GM18867 (cell line): ENCODE data around the gene PILRB.
"Not testable (repeated sequence)": the region's sequence is repeated elsewhere in the genome, so short reads cannot be mapped to it uniquely, and the experiment has no call there.

ENCODE experiments used
- ATAC-seq: cut with Tn5 transposase; IDR thresholded peaks from one replicate; pipeline ENCODE4 v1.9.1; 2021; ENCODE audit warnings: mild to moderate bottlenecking, moderate library complexity; ENCODE audit not compliant: unreplicated experiment

PILRB gene

DNA sequence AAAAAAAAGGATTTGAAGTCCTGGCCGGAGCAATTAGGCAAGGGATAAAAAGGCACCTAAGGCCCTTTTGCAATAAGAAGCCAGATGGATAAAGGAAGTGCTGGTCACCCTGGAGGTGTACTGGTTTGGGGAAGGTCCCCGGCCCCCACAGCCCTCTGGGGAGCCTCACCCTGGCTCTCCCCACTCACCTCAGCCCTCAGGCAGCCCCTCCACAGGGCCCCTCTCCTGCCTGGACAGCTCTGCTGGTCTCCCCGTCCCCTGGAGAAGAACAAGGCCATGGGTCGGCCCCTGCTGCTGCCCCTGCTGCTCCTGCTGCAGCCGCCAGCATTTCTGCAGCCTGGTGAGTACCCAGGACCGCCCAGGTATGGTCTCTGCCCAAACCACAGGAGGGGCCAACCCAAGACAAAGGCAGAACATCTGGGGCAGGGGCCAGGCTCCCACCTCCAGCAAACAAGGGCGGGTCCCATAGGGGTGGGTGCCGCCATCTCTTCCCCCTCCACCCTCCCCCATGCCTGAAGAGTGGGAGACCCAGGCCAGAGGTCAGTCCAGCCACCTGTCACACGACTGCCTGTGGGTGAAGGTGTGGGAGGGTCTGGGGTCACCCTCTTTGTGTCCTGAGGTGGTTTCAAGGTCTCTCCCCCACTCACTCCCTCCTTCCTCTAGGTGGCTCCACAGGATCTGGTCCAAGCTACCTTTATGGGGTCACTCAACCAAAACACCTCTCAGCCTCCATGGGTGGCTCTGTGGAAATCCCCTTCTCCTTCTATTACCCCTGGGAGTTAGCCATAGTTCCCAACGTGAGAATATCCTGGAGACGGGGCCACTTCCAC is at the start of gene PILRB:
Gene PILRB (plus strand): TSS at position 91 of the 830 bp plus-strand sequence. CDS start 186 bp downstream, at position 277.
- ATAC-seq: no peak

DNA sequence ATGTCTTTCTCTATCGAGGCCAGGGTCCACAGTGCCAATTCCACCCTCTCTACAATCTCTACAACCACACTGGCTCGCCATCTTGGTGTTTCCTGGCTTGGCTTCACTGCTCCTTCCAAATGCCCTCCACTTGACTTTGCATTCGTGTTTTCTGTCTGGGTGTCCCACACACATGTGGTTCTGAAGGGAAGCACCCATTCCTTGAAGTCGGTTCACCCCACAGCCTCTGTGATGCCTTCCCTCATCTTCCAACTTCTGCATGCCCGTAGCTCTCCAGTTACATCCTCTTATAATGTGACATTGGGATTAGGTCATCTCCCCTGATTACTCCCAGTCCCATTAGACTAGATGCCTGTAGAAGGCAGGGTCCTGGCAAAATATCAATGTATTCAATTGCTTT is 39.6 kb upstream of the PILRB start:
- ATAC-seq: not testable (repeated sequence)

DNA sequence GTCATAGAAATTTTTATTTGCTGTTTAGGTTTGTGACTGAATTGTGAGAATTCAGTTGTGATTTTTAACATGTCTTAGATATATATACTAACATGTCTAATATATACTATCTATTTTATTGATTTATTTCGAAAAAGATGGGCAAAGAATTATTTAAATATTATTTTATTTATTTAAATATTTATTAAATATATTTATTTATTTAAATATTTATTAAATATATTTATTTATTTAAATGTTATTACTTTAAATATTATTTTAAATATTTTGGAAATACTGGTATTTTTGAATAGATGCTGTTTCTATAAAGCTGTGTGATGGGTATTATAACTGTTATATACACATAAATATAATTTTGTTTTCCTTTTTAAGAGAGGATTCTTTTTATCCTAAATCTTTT is 36.3 kb upstream of the PILRB start:
- not testable (repeated sequence) for ATAC-seq

DNA sequence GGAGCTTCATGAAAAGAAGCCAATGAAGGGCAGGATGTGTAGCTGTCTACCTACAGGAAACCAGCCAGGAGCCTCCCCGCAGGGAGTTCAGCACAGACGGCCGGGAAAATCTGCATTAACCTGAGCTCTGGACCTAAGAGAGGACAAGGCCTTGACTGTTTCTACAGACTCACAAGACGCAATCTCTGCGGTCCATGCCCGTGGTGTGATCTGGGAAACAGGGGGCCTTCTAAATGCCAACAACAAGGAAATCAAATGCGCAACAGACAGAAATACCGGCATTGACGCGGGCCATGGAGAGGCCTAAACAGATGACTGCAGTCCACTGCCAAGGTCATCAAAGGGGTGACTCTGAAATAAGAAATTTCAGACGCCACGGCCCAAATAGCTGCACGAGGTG is 33.7 kb upstream of the PILRB start:
- not testable (repeated sequence) for ATAC-seq

DNA sequence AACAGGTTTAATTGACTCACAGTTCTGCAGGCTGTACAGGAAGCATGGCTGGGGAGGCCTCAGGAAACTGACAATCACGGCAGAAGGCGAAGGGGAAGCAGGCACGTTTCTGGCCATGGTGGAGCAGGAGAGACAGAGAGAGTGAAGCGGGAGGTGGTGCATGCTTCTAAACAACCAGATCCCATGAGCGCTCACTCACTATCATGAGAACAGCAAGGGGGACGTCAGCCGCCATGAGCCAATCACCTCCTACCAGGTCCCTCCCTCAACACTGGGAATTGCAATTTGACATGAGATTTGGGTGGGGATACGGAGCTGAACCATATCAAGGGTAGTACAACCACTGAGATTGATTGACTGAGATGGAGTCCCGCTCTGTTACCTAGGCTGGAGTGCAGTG is 32.2 kb upstream of the PILRB start:
- not testable (repeated sequence) for ATAC-seq

DNA sequence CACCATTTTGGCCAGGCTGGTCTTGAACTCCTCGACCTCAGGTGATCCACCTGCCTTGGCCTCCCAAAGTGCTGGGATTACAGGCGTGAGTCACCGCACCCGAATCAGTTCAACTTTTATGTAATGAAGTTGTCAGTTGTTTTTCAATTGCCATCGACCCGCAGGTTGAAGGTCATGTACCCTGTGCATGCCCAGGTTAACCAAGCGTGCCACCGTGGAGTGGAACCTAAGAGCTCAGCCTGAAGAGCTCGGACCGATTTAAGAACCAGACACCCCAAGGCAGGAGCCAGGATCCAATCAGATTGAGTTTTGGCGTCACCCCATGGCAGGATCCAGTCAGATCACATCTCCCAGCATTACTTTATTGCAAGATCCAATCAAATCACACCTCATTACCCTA is 31.0 kb upstream of the PILRB start:
- ATAC-seq: not testable (repeated sequence)

DNA sequence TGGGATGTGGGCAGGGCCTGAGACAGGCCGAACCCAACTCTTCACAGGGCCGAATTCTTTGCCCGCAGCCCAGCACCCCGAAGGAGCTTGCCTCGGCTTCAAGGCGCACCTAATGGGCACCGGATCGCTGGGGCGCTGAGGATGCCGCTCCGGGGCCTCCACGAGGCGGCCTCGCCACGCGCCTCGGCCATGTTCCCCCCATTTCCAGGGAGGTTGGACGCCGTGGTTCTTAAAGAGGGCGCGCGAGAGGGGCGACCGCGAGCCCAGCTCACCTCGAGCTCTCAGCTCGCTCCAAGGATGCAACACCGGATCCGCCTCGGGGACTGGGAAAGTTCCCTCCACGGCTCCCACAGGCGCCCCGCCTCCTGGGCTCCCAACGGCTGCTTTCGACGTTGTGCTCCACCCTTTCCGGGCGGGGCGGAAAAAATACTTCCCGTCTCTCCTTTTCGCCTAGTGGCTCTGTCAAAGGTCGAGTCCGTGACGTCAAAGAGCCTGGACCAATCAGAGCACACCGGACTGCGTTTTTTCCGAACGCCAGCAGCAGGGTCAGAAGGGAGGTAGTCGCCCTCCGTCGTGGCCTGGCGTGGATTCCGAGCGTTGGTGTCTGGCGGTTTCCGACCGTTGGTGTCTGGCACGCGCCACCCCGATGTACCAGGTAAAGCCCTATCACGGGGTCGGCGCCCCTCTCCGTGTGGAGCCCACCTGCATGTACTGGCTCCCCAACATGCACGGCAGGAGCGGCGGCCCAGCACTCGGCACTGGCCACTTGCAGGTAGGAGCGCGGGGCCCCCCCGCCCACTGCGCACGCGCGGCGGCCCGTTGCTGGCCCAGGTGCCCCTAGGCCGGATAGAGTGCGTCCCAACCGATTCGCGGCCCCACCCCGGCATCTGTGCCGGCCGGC is 22.1 kb upstream of the PILRB start:
- ATAC-seq: peak; percentile 96

DNA sequence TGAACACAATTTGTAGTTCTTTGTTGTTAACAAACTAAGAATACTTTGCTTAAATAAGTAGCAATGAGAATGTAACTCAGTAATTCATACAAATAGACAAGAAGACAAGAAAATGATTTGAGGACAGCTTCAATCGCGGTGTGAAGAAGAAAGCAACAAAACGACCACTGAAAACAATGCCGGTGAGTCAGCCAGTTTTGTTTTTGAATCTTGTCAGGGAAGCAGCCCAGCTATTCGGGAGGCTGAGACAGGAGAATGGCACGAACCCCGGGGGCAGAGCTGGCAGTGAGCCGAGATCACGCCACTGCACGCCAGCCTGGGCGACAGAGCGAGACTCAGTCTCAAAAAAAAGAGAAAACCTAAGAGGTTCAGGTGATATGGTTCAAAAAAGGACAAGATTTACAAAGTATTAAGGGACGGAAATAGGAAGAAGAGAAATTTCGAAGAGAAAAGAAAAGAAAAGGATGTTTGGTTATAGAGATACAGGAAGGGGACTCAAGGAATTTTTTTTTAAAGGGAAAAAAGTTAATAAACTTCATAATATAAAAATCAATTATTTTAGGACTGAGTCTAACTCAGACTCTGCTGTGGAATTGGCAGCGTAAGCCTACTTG is 19.7 kb upstream of the PILRB start:
- not testable (repeated sequence) for ATAC-seq

DNA sequence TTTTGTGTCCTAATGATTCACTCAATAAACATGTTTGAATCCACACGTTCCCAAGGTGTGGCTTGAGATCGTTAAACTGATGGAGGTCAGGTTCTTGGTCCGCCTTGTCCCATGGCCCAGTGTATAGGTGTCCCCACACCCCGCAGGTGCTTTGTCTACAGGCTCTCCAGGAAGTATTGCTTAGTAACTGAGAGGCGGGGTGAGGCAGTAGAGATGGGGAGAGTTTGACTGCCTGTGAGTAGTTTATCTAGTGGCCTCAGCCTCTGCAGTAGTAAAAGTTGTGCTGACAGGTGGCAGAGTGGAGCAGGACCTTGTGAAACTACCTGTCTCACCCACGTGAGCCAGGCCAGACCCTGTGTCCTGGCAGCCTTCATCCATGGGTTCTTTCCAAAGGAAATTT is 16.6 kb upstream of the PILRB start:
- ATAC-seq: not testable (repeated sequence)

DNA sequence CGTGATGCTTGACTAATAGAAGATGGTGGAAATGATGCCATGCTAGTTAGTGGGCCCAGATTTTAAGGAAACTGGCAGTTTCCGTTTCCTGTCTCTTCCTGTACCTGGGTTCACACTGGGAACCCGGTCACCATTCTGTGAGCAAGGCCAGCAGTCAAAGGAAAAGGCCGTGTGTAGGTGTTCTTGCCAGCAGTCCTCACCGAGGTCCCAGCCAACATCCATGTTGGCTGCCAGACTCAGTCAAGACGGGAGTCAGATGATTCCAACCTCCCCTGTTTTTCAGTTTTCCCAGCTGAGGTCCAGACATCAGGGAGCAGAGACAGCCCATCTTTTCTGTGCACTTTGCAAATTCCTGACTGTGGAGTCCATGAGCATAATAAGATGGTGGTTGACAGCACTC is 15.2 kb upstream of the PILRB start:
- no peak for ATAC-seq

DNA sequence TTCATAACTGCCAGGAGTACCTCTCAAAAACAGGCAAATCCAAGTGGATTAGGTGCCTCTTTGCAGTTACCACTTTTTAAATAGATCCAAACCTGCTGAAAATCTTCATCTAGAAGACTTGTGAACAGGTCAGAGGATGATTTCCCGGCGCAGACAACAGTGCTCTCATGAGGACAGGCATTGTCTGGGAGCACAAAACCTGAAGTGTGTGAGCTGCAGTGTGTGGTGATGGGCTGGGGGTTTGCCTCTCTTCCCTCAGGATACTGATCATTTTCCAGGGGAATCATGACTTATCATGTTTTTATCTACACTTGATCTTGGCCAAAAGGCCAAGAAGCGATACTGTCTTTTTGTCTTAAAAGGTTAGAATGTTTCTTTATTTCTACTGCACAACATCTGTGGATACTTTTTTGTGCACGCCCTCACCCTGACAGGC is 13.8 kb upstream of the PILRB start:
- ATAC-seq: not testable (repeated sequence)

DNA sequence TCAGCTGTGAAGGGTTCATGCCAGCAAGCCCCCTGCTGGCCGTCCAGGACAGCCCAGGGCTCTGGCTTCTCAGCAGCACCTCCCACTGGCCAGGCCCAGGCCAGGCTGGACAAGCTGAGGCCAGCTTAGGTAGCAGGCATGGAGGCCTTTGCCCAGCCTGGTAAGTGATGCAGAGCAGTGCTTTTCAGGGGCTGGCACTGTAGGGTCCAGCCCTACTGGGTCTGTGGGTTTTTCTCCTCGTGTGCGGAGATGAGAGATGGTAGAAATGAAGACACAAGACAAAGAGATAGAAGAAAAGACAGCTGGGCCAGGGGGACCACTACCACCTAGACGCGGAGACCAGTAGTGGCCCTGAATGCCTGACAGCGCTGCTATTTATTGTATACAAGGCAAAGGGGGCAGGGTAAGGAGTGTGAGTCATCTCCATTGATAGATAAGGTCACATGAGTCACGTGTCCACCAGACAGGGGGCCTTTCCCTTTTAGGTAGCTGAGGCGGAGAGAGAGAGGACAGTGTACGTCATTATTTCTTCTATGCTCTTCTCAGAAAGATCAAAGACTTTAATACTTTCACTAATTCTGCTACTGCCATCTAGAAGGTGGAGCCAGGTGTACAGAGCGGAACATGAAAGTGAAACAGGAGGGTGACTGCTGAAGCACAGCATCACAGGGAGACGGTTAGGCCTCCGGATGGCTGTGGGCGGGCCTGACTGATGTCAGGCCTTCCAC is 13.2 kb upstream of the PILRB start:
- peak; percentile 80 for ATAC-seq

DNA sequence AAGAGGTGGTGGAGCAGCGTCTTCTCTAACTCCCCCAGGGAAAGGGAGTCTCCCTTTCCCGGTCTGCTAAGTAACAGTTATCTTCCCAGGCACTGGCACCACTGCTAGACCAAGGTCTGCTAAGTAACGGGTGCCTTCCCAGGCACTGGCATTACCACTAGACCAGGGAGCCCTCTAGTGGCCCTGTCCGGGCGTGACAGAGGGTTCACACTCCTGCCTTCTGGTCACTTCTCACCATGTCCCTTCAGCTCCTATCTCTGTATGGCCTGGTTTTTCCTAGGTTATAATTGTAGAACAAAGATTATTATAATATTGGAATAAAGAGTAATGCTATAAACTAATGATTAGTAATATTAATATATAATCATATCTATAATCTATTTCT is 12.6 kb upstream of the PILRB start:
- peak; percentile 20 for ATAC-seq

DNA sequence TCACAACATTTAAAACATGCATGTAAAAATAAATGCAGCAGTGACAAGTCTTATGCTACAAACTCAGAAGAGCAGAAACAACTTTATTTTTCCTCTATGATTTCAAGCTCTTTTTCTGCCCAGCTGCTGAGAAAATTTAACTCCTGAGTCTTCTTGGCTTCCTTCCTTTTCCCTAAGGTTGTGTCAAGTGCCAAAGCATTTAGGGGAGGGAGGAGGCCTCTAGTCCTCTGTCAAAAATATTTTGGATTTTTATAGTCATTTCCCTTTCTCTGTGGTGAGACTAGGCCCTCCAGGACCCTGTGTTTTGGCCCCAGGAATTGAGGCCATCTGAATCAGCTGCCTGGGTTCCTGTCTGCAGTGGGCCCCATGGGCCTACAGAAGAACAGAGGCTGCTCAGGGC is 11.0 kb upstream of the PILRB start:
- ATAC-seq: no peak

DNA sequence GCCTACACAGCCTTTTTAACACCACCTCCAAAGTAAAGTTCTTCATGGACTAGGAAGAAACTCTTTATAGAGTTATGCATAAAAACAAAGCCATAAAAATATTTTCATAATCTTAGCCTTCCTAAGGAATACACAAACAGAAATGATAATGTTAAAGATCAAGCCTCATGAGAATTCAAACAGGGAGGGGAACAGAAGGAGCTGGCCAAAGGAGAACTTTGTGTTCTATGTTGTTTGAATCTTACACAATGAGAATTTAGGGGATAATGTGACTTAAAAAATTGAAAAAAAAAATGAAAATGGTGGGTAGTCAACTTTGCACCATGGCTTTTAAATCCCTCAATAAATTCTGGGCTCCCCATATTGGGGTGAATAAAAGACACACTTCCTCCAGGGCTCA is 9.1 kb upstream of the PILRB start:
- no peak for ATAC-seq

DNA sequence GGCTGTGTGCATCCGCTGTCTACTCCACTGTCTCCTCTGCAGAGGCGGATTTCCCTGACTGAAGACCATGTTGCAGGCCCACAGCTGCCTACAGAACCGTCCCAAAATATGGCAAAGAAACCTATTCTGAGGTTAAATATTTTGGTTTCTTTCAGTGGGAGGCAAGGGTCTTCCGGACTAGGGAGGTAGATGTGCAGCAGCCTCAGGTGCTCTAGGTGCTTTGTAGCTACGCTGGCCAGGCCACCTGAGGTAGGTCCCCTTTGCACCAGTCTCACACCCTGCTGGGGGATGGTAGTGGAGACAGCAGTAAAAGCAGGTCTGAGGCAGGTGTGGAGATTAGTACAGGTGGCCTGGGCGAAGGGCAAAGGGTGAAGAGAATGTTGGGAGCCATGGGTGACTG is 8.2 kb upstream of the PILRB start:
- no peak for ATAC-seq

DNA sequence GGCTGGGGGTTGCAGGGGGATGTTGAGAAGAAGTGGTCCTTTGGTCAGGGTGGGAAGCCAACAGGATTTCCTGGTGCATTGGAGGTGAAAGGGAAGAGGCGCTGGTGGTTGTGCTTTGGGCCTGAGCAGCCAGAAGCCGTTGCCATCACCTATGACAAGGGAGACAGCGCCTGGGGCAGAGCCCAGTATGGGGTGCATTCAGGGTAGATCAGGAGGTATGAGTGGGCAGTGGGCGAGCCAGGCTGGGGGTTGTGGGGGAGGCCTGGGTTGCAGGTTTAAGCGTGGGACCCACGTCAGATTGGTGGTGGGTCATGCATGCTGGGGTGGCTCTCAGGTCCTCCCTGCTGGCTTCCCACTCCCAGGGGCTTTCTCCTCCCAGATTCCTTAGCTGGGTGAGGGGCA is 6.3 kb upstream of the PILRB start:
- ATAC-seq: no peak

DNA sequence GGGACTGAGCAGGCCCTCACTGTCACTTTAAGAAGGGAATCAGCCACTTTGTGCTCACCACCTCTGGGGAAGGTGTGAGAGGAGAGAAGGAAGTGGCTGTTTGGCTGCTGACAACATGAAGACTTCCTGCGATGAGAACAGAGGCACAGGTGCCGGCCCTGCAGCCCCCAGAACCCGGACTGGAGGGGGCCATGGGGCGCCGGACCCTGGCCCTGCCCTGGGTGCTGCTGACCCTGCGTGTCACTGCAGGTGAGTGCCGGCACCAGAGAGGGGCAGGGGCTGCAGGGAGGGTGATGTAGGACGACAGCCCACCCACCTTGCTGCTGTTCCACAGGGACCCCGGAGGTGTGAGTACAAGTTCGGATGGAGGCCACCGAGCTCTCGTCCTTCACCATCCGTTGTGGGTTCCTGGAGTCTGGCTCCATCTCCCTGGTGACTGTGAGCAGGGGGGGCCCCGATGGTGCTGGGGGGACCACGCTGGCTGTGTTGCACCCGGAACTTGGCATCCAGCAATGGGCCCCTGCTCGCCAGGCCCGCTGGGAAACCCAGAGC is 5.6 kb upstream of the PILRB start:
- not testable (repeated sequence) for ATAC-seq

DNA sequence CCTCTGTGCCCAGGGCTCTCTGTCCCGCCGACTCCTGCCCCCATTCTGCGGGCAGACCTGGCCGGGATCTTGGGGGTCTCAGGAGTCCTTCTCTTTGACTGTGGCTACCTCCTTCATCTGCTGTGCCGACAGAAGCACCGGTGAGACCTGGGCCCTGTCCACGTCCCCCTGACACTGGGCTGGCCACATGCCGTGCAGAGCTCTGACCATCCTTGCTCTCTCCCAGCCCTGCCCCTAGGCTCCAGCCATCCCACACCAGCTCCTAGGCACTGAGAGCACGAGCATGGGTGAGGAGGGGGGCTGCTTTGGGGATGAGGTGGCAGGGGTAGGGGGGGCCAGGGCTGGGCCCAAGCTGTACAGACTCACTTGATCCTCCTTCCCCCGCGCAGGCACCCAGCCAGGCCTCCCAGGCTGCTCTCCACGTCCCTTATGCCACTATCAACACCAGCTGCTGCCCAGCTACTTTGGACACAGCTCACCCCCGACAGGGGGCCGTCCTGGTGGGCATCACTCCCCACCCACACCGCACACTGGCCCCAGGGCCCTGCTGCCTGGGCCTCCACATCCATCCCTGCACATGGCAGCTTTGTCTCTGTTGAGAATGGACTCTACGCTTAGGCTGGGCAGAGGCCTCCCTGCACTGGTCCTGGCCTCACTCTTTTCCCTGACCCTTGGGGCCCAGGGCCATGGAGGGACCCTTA is 4.8 kb upstream of the PILRB start:
- ATAC-seq: no peak
